DND-41 (cell line): Measurements from ENCODE around the gene STARD9.

Source experiments
- EZH2 ChIP-seq: IDR thresholded peaks from 3 replicates; pipeline ENCODE4 v1.6.1; 2012; ENCODE audit warnings: borderline replicate concordance, low read depth, mild to moderate bottlenecking, moderate library complexity, low read length, inconsistent platforms; ENCODE audit not compliant: severe bottlenecking
- TF ChIP-seq, protein P1 (sequence below): IDR thresholded peaks from 2 replicates; pipeline ENCODE4 v1.5.1; 2012; ENCODE audit warnings: borderline replicate concordance, low read length, moderate library complexity, mild to moderate bottlenecking; ENCODE audit not compliant: poor library complexity, severe bottlenecking; ENCODE audit errors: extremely low read depth

- TF ChIP-seq, protein P1, sequence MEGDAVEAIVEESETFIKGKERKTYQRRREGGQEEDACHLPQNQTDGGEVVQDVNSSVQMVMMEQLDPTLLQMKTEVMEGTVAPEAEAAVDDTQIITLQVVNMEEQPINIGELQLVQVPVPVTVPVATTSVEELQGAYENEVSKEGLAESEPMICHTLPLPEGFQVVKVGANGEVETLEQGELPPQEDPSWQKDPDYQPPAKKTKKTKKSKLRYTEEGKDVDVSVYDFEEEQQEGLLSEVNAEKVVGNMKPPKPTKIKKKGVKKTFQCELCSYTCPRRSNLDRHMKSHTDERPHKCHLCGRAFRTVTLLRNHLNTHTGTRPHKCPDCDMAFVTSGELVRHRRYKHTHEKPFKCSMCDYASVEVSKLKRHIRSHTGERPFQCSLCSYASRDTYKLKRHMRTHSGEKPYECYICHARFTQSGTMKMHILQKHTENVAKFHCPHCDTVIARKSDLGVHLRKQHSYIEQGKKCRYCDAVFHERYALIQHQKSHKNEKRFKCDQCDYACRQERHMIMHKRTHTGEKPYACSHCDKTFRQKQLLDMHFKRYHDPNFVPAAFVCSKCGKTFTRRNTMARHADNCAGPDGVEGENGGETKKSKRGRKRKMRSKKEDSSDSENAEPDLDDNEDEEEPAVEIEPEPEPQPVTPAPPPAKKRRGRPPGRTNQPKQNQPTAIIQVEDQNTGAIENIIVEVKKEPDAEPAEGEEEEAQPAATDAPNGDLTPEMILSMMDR, result no peak
- no peak for TF ChIP-seq EZH2
Observed at GRCh38 chr15:42665827-42666226, 90.4 kb downstream of the STARD9 start.
